ENCODE data around the gene IQGAP2. TPM values are rescaled to one million over a fixed set of nuclear protein-coding genes. Genes with fewer than 3 reads are reported as not detected.

IQGAP2 gene, protein sequence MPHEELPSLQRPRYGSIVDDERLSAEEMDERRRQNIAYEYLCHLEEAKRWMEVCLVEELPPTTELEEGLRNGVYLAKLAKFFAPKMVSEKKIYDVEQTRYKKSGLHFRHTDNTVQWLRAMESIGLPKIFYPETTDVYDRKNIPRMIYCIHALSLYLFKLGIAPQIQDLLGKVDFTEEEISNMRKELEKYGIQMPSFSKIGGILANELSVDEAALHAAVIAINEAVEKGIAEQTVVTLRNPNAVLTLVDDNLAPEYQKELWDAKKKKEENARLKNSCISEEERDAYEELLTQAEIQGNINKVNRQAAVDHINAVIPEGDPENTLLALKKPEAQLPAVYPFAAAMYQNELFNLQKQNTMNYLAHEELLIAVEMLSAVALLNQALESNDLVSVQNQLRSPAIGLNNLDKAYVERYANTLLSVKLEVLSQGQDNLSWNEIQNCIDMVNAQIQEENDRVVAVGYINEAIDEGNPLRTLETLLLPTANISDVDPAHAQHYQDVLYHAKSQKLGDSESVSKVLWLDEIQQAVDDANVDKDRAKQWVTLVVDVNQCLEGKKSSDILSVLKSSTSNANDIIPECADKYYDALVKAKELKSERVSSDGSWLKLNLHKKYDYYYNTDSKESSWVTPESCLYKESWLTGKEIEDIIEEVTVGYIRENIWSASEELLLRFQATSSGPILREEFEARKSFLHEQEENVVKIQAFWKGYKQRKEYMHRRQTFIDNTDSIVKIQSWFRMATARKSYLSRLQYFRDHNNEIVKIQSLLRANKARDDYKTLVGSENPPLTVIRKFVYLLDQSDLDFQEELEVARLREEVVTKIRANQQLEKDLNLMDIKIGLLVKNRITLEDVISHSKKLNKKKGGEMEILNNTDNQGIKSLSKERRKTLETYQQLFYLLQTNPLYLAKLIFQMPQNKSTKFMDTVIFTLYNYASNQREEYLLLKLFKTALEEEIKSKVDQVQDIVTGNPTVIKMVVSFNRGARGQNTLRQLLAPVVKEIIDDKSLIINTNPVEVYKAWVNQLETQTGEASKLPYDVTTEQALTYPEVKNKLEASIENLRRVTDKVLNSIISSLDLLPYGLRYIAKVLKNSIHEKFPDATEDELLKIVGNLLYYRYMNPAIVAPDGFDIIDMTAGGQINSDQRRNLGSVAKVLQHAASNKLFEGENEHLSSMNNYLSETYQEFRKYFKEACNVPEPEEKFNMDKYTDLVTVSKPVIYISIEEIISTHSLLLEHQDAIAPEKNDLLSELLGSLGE (N-terminal part only)
- total RNA-seq (2021) (not detected in 2 replicates), Bru-seq, nascent RNA (percentile 7 among the genes with signal in this experiment), BruChase-seq, experiment 1, labeled RNA remaining after a 2-hour chase (percentile 6 among the genes with signal in this experiment), BruChase-seq, experiment 2, labeled RNA remaining after a 6-hour chase (percentile 5 among the genes with signal in this experiment)
- long read RNA-seq = 0 reads

DNA sequence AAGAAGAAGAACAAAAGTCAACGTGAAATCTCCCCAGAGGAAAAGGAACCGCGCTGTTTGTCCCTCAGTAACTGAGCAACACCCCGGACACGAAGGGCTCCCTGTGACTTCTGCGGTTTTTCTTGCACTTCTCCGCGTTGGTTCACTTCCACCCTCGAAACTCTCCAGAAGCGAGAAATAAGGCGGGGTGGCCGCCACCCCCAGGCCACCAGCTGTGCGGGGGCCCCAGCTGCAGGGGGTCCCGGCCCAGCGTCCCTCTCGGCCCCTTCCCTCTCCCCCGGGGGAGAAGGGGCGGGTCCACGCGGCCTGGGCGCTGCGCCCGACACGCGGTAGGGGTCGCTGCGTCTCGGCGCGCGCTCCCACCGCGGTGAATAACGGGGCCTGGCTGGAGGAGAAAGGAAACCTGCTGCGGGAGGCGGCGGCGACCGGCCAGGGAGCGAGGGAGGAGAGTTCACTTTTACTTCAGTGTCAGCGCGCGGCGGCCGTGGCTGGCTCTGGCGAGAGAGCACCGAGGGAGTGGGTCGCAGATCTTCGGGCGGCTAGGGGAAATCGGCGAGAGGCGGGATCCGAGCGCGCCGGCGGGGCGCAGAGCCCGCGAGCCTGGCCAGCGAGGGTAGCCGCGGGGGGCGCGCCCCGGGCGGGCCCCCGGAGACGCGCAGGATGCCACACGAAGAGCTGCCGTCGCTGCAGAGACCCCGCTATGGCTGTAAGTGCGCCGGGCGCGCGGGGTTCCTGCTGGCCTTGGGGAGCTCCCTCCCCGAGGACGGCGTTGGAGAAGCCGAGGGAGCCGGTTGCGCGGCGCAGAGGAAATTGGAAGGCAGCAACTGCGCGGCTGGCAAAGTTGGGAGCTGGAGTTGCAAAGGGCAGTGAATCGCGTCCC is at the start of gene IQGAP2:
IQGAP2 (plus strand) TSS at position 400 of the 880 bp plus-strand sequence; CDS start at position 661, 261 bp downstream.
- H3K27ac ChIP-seq = no peak within 1 kb of the TSS
- no peaks in the 10 kb centered on the region for H3K9me2 ChIP-seq (ENCODE audit: insufficient read depth)
- H3K27me3 ChIP-seq (ENCODE audit: insufficient read depth, low read depth) = no peaks in the 10 kb centered on the region
- ChIA-PET CTCF (interaction anchor here (0.7 to 0.8 kb wide), 2 partner anchors 11 to 625 kb away, joined by 3 to 10 read pairs; no protein-coding TSS in a partner anchor), POLR2A (ENCODE audit: unreplicated experiment) (interaction anchor here (0.8 kb wide), 1 partner anchor 206 kb away, joined by 21 read pairs; no protein-coding TSS in a partner anchor)
- H4K20me1 ChIP-seq (ENCODE audit: insufficient read depth) = no peaks in the 10 kb centered on the region
- TF ChIP-seq, protein P1, sequence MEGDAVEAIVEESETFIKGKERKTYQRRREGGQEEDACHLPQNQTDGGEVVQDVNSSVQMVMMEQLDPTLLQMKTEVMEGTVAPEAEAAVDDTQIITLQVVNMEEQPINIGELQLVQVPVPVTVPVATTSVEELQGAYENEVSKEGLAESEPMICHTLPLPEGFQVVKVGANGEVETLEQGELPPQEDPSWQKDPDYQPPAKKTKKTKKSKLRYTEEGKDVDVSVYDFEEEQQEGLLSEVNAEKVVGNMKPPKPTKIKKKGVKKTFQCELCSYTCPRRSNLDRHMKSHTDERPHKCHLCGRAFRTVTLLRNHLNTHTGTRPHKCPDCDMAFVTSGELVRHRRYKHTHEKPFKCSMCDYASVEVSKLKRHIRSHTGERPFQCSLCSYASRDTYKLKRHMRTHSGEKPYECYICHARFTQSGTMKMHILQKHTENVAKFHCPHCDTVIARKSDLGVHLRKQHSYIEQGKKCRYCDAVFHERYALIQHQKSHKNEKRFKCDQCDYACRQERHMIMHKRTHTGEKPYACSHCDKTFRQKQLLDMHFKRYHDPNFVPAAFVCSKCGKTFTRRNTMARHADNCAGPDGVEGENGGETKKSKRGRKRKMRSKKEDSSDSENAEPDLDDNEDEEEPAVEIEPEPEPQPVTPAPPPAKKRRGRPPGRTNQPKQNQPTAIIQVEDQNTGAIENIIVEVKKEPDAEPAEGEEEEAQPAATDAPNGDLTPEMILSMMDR (conservative IDR thresholded peaks at IDR 0.05) = peak; percentile 66; the same call in 1 of the 2 replicates
- no peak for TF ChIP-seq EZH2 (IDR thresholded peaks at IDR 0.05; ENCODE audit: low read depth)
- DNase-seq = peak in 1 of 2 experiments; percentile 39
- no peaks in the 10 kb centered on the region for H3K36me3 ChIP-seq (ENCODE audit: low read depth)
- H3K4me3 ChIP-seq = peak within 1 kb of the TSS; percentile 76
- BruUV-seq (replicated peaks) = no TSS peak
- peaks cover 11% of the 10 kb centered on the region; the same call in 1 of the 2 replicates for H3K4me1 ChIP-seq (replicated peaks; ENCODE audit: insufficient read depth)
- intact Hi-C loops (cut with micrococcal nuclease; ENCODE audit: unreplicated experiment) = loop anchor here (2.0 kb wide), 2 partner anchors 30 to 64 kb away; no protein-coding TSS in a partner anchor
- H3K4me2 ChIP-seq = peak within 1 kb of the TSS; percentile 93
- H3K79me2 ChIP-seq (ENCODE audit: low read depth) = no peaks in the 10 kb centered on the region
- H3F3A ChIP-seq (ENCODE audit: insufficient read depth, low read depth) = 0 out of 2 replicates have a peak, but pooled peaks cover 4% of the 10 kb centered on the region
- H2AFZ ChIP-seq = peak within 1 kb of the TSS; percentile 85
- H3K9me3 ChIP-seq (ENCODE audit: insufficient read depth, low read depth) = no peaks in the 10 kb centered on the region

DNA sequence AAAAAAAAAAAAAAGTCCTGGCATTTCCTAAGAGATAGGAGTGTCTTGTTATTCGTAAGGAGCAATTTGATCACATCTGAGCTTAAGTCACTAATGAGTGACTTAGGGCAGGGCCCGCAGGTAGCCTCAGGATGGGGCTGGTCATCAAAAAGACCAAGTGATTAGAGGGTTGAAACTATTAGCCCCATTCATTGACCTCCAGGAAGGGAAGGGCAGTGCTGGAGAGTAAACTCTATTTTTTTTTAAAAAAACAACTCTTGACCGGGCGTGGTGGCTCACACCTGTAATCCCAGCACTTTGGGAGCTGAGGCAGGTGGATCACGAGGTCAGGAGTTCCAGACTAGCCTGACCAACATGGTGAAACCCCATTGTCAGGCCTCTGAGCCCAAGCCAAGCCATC is 46.2 kb upstream of the IQGAP2 start:
- H3K4me3 ChIP-seq = no peak overlapping the region
- no peaks in the 10 kb centered on the region for H3K9me3 ChIP-seq (ENCODE audit: insufficient read depth, low read depth)
- no peak overlapping the region for H2AFZ ChIP-seq
- H3K27me3 ChIP-seq (ENCODE audit: insufficient read depth, low read depth) = no peaks in the 10 kb centered on the region
- POLR2A ChIA-PET (ENCODE audit: unreplicated experiment) = no interaction called here
- CTCF ChIA-PET = interaction anchor here (0.7 kb wide), 1 partner anchor 121 kb away, joined by 7 read pairs; no protein-coding TSS in a partner anchor
- no peak overlapping the region for H3K27ac ChIP-seq
- H3K36me3 ChIP-seq (ENCODE audit: low read depth) = no peaks in the 10 kb centered on the region
- no peaks in the 10 kb centered on the region for H3K9me2 ChIP-seq (ENCODE audit: insufficient read depth)
- H3K79me2 ChIP-seq (ENCODE audit: low read depth) = no peaks in the 10 kb centered on the region
- H3F3A ChIP-seq (ENCODE audit: insufficient read depth, low read depth) = no peaks in the 10 kb centered on the region
- no peaks in the 10 kb centered on the region for H3K4me1 ChIP-seq (replicated peaks; ENCODE audit: insufficient read depth)
- no peak overlapping the region for H3K4me2 ChIP-seq
- no TSS peak for BruUV-seq (replicated peaks)
- DNase-seq = no peak
- intact Hi-C loops (cut with micrococcal nuclease; ENCODE audit: unreplicated experiment) = no loop called here
- TF ChIP-seq EZH2 (IDR thresholded peaks at IDR 0.05; ENCODE audit: low read depth) = no peak
- TF ChIP-seq, protein P1 (conservative IDR thresholded peaks at IDR 0.05) = no peak
- no peaks in the 10 kb centered on the region for H4K20me1 ChIP-seq (ENCODE audit: insufficient read depth)
